Measurements from ENCODE around the gene GABARAP.

The GABARAP gene

DNA sequence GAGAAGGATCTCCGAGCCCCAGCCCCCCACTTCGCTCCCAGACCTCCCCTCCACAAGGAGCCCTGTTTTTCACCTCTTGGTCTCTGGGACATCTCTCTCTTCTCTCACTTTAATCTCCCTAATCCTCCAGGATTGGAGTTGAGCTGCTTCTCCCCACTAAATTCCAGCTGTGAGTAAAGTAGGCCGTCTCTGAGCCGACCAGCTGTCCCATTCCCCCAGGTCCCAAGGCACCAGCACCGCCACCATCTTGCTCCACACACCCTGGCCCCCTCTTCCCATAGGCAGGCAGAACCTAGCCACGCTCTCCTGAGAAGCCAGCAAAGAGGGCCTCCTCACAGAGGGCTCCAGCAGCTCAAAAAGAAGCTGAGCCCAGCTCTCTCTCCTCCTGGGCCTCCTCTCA is 23.5 kb downstream of the GABARAP start:
- peaks cover 35% of the 10 kb centered on the region for H3K4me1 ChIP-seq (ENCODE audit: insufficient read depth, low read length, severe bottlenecking)
- H3K4me3 ChIP-seq (ENCODE audit: low read depth, low read length, poor library complexity, severe bottlenecking): no peak overlapping the region
- TF ChIP-seq, protein P1, sequence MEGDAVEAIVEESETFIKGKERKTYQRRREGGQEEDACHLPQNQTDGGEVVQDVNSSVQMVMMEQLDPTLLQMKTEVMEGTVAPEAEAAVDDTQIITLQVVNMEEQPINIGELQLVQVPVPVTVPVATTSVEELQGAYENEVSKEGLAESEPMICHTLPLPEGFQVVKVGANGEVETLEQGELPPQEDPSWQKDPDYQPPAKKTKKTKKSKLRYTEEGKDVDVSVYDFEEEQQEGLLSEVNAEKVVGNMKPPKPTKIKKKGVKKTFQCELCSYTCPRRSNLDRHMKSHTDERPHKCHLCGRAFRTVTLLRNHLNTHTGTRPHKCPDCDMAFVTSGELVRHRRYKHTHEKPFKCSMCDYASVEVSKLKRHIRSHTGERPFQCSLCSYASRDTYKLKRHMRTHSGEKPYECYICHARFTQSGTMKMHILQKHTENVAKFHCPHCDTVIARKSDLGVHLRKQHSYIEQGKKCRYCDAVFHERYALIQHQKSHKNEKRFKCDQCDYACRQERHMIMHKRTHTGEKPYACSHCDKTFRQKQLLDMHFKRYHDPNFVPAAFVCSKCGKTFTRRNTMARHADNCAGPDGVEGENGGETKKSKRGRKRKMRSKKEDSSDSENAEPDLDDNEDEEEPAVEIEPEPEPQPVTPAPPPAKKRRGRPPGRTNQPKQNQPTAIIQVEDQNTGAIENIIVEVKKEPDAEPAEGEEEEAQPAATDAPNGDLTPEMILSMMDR (IDR thresholded peaks at IDR 0.05; ENCODE audit: low read length): no peak
- no peak for TF ChIP-seq EZH2 (IDR thresholded peaks at IDR 0.05; ENCODE audit: borderline replicate concordance, low read length)
- H3F3A ChIP-seq (ENCODE audit: insufficient read depth, low read length): no peaks in the 10 kb centered on the region
- no peaks in the 10 kb centered on the region for H3K9me3 ChIP-seq (ENCODE audit: low read length)
- no peaks in the 10 kb centered on the region for H3K27me3 ChIP-seq (ENCODE audit: insufficient read depth, low read length)
- H2AFZ ChIP-seq (ENCODE audit: low read length): no peak overlapping the region
- no peaks in the 10 kb centered on the region for H3K79me2 ChIP-seq (ENCODE audit: insufficient read depth, low read length)
- no peaks in the 10 kb centered on the region for H4K20me1 ChIP-seq (ENCODE audit: insufficient read depth, low read length)
- no peak overlapping the region for H3K27ac ChIP-seq (ENCODE audit: low read depth, low read length, poor library complexity, severe bottlenecking)
- no peak overlapping the region for H3K4me2 ChIP-seq (ENCODE audit: low read length)
- peaks cover 24% of the 10 kb centered on the region for H3K36me3 ChIP-seq (ENCODE audit: insufficient read depth, low read length)
- H3K9ac ChIP-seq (ENCODE audit: low read length): no peak overlapping the region; the same call in 1 of the 2 replicates
- H3K9me2 ChIP-seq (ENCODE audit: low read depth, low read length): no peaks in the 10 kb centered on the region

DNA sequence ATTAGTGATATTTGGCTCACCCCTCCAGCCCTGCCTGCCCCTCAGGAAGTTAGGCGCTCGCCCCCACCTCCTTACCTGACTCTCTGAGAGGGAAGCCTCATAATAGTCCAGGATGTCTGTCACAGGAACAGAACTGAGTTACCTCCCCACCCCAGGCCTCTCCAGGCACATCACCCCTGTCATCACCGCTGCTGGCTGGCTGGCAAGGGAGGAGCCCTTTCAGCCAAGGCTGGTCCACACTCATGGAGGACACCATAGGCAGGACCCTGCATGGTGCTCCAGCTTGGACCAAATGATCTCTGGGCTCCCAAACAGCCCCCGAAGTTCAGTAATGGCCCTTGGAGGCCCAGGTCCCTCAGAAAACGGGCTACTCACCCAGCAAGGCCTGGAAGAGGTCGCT is 24.1 kb downstream of the GABARAP start:
- Histone ChIP-seq H4K20me1 (ENCODE audit: insufficient read depth, low read length) (no peaks in the 10 kb centered on the region), H3K79me2 (ENCODE audit: insufficient read depth, low read length) (no peaks in the 10 kb centered on the region), H3K4me2 (ENCODE audit: low read length) (no peak overlapping the region), H3K4me1 (ENCODE audit: insufficient read depth, low read length, severe bottlenecking) (peaks cover 38% of the 10 kb centered on the region), H3K9ac (ENCODE audit: low read length) (no peak overlapping the region), H3K27ac (ENCODE audit: low read depth, low read length, poor library complexity, severe bottlenecking) (no peak overlapping the region), H3K9me3 (ENCODE audit: low read length) (no peaks in the 10 kb centered on the region), H3F3A (ENCODE audit: insufficient read depth, low read length) (no peaks in the 10 kb centered on the region), H3K4me3 (ENCODE audit: low read depth, low read length, poor library complexity, severe bottlenecking) (no peak overlapping the region), H3K9me2 (ENCODE audit: low read depth, low read length) (no peaks in the 10 kb centered on the region), H2AFZ (ENCODE audit: low read length) (no peak overlapping the region), H3K36me3 (ENCODE audit: insufficient read depth, low read length) (peaks cover 18% of the 10 kb centered on the region), H3K27me3 (ENCODE audit: insufficient read depth, low read length) (no peaks in the 10 kb centered on the region)
- TF ChIP-seq, protein P1 (IDR thresholded peaks at IDR 0.05; ENCODE audit: low read length): no peak
- TF ChIP-seq EZH2 (IDR thresholded peaks at IDR 0.05; ENCODE audit: borderline replicate concordance, low read length): no peak

DNA sequence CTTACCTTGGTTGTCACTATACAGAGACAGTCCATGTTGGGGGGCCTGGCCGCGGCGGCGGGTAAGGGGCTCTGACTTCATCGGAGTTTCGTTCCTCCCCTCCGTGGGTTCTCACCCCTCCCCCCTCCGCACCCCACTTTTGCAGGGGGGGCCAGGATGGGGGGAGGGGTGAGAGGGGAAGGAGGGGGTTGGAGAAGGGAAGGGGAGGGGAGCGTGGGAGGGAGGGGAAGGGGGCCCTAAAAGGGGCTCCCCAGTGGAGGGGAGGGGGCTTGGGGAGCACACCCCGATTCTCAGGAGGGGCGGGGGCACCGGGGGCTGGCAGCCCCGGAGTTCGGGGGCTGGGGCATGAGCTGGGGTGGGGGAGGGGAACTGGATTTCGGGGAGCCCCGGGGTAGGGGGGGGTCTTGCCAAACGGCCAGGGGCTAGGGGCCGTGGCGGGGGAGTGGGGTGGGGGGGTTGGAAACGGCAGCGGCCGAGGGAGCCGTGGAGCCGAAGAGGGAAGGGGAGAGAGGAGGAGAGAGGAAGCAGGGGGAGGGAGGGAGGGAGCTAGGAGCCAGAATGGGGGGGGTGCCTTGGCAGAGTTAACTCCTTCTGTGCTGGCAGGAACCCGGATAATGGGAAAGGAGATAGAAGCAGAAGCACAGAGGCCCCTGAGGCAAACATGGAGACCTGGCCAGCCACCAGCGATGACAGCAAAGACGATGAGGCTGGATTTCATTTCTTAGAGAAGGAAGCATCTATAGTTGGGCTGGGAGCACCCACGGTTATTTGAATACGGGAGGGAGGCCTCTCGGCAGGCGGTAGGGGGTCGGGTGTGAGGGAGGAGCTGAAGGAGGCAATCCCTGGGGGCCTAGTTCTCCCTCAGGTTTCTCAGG is 24.9 kb downstream of the GABARAP start:
- Histone ChIP-seq H2AFZ (ENCODE audit: low read length) (no peak overlapping the region), H4K20me1 (ENCODE audit: insufficient read depth, low read length) (no peaks in the 10 kb centered on the region), H3K36me3 (ENCODE audit: insufficient read depth, low read length) (peaks cover 10% of the 10 kb centered on the region; the same call in 1 of the 2 replicates), H3K4me1 (ENCODE audit: insufficient read depth, low read length, severe bottlenecking) (peaks cover 38% of the 10 kb centered on the region), H3K79me2 (ENCODE audit: insufficient read depth, low read length) (no peaks in the 10 kb centered on the region), H3K9me3 (ENCODE audit: low read length) (no peaks in the 10 kb centered on the region), H3F3A (ENCODE audit: insufficient read depth, low read length) (no peaks in the 10 kb centered on the region), H3K4me3 (ENCODE audit: low read depth, low read length, poor library complexity, severe bottlenecking) (no peak overlapping the region), H3K9ac (ENCODE audit: low read length) (no peak overlapping the region), H3K9me2 (ENCODE audit: low read depth, low read length) (no peaks in the 10 kb centered on the region), H3K4me2 (ENCODE audit: low read length) (no peak overlapping the region; the same call in 1 of the 2 replicates), H3K27ac (ENCODE audit: low read depth, low read length, poor library complexity, severe bottlenecking) (no peak overlapping the region), H3K27me3 (ENCODE audit: insufficient read depth, low read length) (no peaks in the 10 kb centered on the region)
- no peak for TF ChIP-seq EZH2 (IDR thresholded peaks at IDR 0.05; ENCODE audit: borderline replicate concordance, low read length)
- TF ChIP-seq, protein P1 (IDR thresholded peaks at IDR 0.05; ENCODE audit: low read length): no peak

Data from OCI-LY1 (cell line).